HCT116 (cell line): ENCODE data around the gene CTXN1. TPM values are rescaled to one million over a fixed set of nuclear protein-coding genes. Genes with fewer than 3 reads are reported as not detected.

Source experiments
- ATAC-seq: fragments of 200-7000 bp; cut with Tn5 transposase; 2 replicates; pipeline ENCODE4 v1.9.1; 2020; ENCODE audit warnings: mild to moderate bottlenecking, moderate library complexity
- BruUV-seq: library from RNA; stranded (reverse); fragments of 400-500 nt; replicated peaks from 2 replicates; lab custom pipeline; 2021; lab: Mats Ljungman, UMichigan
- CTCF ChIA-PET: fragments of 300-600 bp; sonication (Branson Sonifier 250); formaldehyde crosslinking; loops from one replicate; lab custom pipeline; 2021; ENCODE audit warnings: antibody characterized with exemption; lab: Charles Lee
- POLR2A ChIA-PET: fragments of 300-600, 350-600 bp; sonication (Branson Sonifier 250); formaldehyde crosslinking; loops from one replicate; lab custom pipeline; 2021; ENCODE audit warnings: antibody characterized with exemption; lab: Charles Lee
- RAD21 ChIA-PET, 2 experiments: fragments of 300-600 bp; sonication (Branson Sonifier 250); formaldehyde crosslinking; loops; one replicate each; lab custom pipeline; 2023; ENCODE audit warnings: low total read pairs in 2 of 2; ENCODE audit not compliant: uncharacterized antibody in 2 of 2, unreplicated experiment in 2 of 2, low non-redundant PET in 1 of 2; lab: Charles Lee
- DNase-seq: peaks from one replicate; pipeline ENCODE4 v3.0.0-alpha.2; 2010; ENCODE audit warnings: low read depth, low spot score
- H2AFZ ChIP-seq: fragments of 200-600 bp; shearing (Covaris generic), sonication (generic); 2 replicates; pipeline ENCODE4 v1.6.1; 2017; ENCODE audit warnings: low read depth, mixed run types, mixed read lengths, antibody characterized with exemption, low read length; ENCODE audit not compliant: poor library complexity, severe bottlenecking
- H3K27ac ChIP-seq: 2 replicates; pipeline ENCODE4 v1.5.1; 2012; ENCODE audit warnings: low read depth, low read length
- H3K27me3 ChIP-seq: fragments of 200-600 bp; sonication (generic); 2 replicates; pipeline ENCODE4 v1.6.1; 2016; ENCODE audit warnings: mixed run types, low read length, mixed read lengths; ENCODE audit not compliant: insufficient read depth
- H3K36me3 ChIP-seq, 2 experiments: fragments of 200-500 bp in 1 of 2; fragments of 200-600 bp in 1 of 2; sonication (Bioruptor generic) in 1 of 2; sonication (generic) in 1 of 2; 2 replicates each; pipeline versions ENCODE4 v1.5.1 to v1.6.1; 2014 to 2016; ENCODE audit warnings: low read length in 2 of 2, inconsistent platforms in 1 of 2, mixed read lengths in 1 of 2, mixed run types in 1 of 2; ENCODE audit not compliant: insufficient read depth in 2 of 2, control insufficient read depth in 1 of 2
- H3K4me1 ChIP-seq, 2 experiments: fragments of 200-600 bp in 1 of 2; sonication (generic) in 1 of 2; 2 replicates each; pipeline versions ENCODE4 v1.5.1 to v1.6.1; 2012 to 2017; ENCODE audit warnings: low read length in 2 of 2, inconsistent platforms in 1 of 2, mild to moderate bottlenecking in 1 of 2, mixed read lengths in 1 of 2, mixed run types in 1 of 2, moderate library complexity in 1 of 2; ENCODE audit not compliant: insufficient read depth in 2 of 2, control insufficient read depth in 1 of 2
- H3K4me2 ChIP-seq: fragments of 200-600 bp; sonication (generic); 2 replicates; pipeline ENCODE4 v1.6.1; 2017; ENCODE audit warnings: mixed run types, low read length, mixed read lengths
- H3K4me3 ChIP-seq, 2 experiments: fragments of 200-600 bp in 1 of 2; sonication (generic) in 1 of 2; replicated peaks in 1 of 2; 2 replicates each; pipeline ENCODE4 v1.5.1; 2011 to 2016; ENCODE audit warnings: low read length in 2 of 2, control low read depth in 1 of 2, low read depth in 1 of 2, mild to moderate bottlenecking in 1 of 2, mixed read lengths in 1 of 2, mixed run types in 1 of 2
- H3K79me2 ChIP-seq: fragments of 200-600 bp; sonication (generic); 2 replicates; pipeline ENCODE4 v1.6.1; 2017; ENCODE audit warnings: mild to moderate bottlenecking, mixed run types, low read length, moderate library complexity, mixed read lengths; ENCODE audit not compliant: insufficient read depth
- H3K9ac ChIP-seq: fragments of 200-600 bp; sonication (generic); 2 replicates; pipeline ENCODE4 v1.6.1; 2016; ENCODE audit warnings: low read length, mixed read lengths
- H3K9me2 ChIP-seq: fragments of 200-600 bp; sonication (generic), shearing (Covaris generic); 2 replicates; pipeline ENCODE4 v1.6.1; 2017; ENCODE audit warnings: mixed run types, mild to moderate bottlenecking, moderate library complexity; ENCODE audit not compliant: insufficient read depth
- H3K9me3 ChIP-seq, 2 experiments: fragments of 200-500 bp in 1 of 2; fragments of 200-600 bp in 1 of 2; sonication (Bioruptor generic) in 1 of 2; sonication (generic) in 1 of 2; 2 replicates each; pipeline ENCODE4 v1.6.1; 2014 to 2017; ENCODE audit warnings: low read length in 2 of 2, mixed read lengths in 2 of 2, inconsistent platforms in 1 of 2, low read depth in 1 of 2, mild to moderate bottlenecking in 1 of 2, mixed run types in 1 of 2, moderate library complexity in 1 of 2; ENCODE audit not compliant: control insufficient read depth in 1 of 2, insufficient read depth in 1 of 2
- H4K20me1 ChIP-seq: fragments of 200-600 bp; sonication (generic), shearing (Covaris generic); 2 replicates; pipeline ENCODE4 v1.6.1; 2017; ENCODE audit warnings: mixed run types, mild to moderate bottlenecking, moderate library complexity; ENCODE audit not compliant: insufficient read depth
- CBX3 ChIP-seq: IDR thresholded peaks from 2 replicates; pipeline ENCODE4 v1.6.1; 2012; ENCODE audit warnings: low read depth
- CEBPB ChIP-seq: IDR thresholded peaks from 2 replicates; pipeline ENCODE4 v1.6.1; 2012; ENCODE audit warnings: low read depth
- EGR1 ChIP-seq: IDR thresholded peaks from 2 replicates; pipeline ENCODE4 v1.6.1; 2012; ENCODE audit warnings: low read depth
- ELF1 ChIP-seq: IDR thresholded peaks from 2 replicates; pipeline ENCODE4 v1.6.1; 2012; ENCODE audit warnings: low read depth, borderline replicate concordance
- EZH2 ChIP-seq: fragments of 200-600 bp; sonication (generic); IDR thresholded peaks from 2 replicates; pipeline ENCODE4 v1.6.1; 2017; ENCODE audit warnings: antibody characterized with exemption, mixed run types
- FOSL1 ChIP-seq: IDR thresholded peaks from 2 replicates; pipeline ENCODE4 v1.6.1; 2012; ENCODE audit warnings: low read depth
- JUND ChIP-seq: IDR thresholded peaks from 2 replicates; pipeline ENCODE4 v1.6.1; 2012
- POLR2A ChIP-seq: IDR thresholded peaks from 2 replicates; pipeline ENCODE4 v1.7.0; 2011; ENCODE audit warnings: borderline replicate concordance; ENCODE audit not compliant: insufficient read depth, insufficient read length; ENCODE audit errors: extremely low read depth
- POLR2AphosphoS5 ChIP-seq: IDR thresholded peaks from 2 replicates; pipeline ENCODE4 v1.6.1; 2011; ENCODE audit warnings: mild to moderate bottlenecking, low read depth, low read length, moderate library complexity
- RAD21 ChIP-seq: IDR thresholded peaks from 2 replicates; pipeline ENCODE4 v1.6.1; 2012; ENCODE audit warnings: low read depth, mild to moderate bottlenecking
- SIN3A ChIP-seq: IDR thresholded peaks from 2 replicates; pipeline ENCODE4 v1.6.1; 2012; ENCODE audit warnings: low read depth
- SP1 ChIP-seq: IDR thresholded peaks from 2 replicates; pipeline ENCODE4 v1.6.1; 2012; ENCODE audit warnings: low read depth
- SRF ChIP-seq: IDR thresholded peaks from 2 replicates; pipeline ENCODE4 v1.6.1; 2012; ENCODE audit warnings: low read depth
- TCF7L2 ChIP-seq: IDR thresholded peaks from 2 replicates; pipeline ENCODE4 v1.7.0; 2011; ENCODE audit warnings: borderline replicate concordance, inconsistent platforms; ENCODE audit not compliant: insufficient read depth, insufficient read length; ENCODE audit errors: extremely low read depth
- YY1 ChIP-seq: IDR thresholded peaks from 2 replicates; pipeline ENCODE4 v1.6.1; 2011; ENCODE audit warnings: low read length, low read depth, moderate library complexity, mild to moderate bottlenecking; ENCODE audit not compliant: insufficient replicate concordance; ENCODE audit errors: extremely low read depth
- ZBTB33 ChIP-seq: IDR thresholded peaks from 2 replicates; pipeline ENCODE4 v1.6.1; 2011; ENCODE audit warnings: mild to moderate bottlenecking, low read length, moderate library complexity; ENCODE audit not compliant: insufficient replicate concordance; ENCODE audit errors: extremely low read depth
- ZNF274 ChIP-seq: fragments of 200-500 bp; sonication (Bioruptor generic); IDR thresholded peaks from 2 replicates; pipeline ENCODE4 v1.6.1; 2014; ENCODE audit warnings: mild to moderate bottlenecking, low read depth, low read length, inconsistent platforms
- intact Hi-C: fragments of 100-400 bp; cut with micrococcal nuclease; formaldehyde crosslinking; loops from 2 replicates; pipeline ENCODE4 v1.10.0; 2022
- total RNA-seq: library from RNA; stranded (reverse); gene quantifications from one replicate; pipeline ENCODE4 v1.2.1, GENCODE V29; 2021; ENCODE audit not compliant: unreplicated experiment
- TF ChIP-seq, protein P1 (sequence below): IDR thresholded peaks from 2 replicates; pipeline ENCODE4 v1.6.1; 2012; ENCODE audit warnings: low read depth
- TF ChIP-seq, protein P2 (sequence below): IDR thresholded peaks from 2 replicates; pipeline ENCODE4 v1.6.1; 2012
- TF ChIP-seq, protein P3 (sequence below): IDR thresholded peaks from 2 replicates; pipeline ENCODE4 v1.6.1; 2012

Gene CTXN1
- total RNA-seq, 1 experiment from 2014 or later = 56.0 TPM

DNA sequence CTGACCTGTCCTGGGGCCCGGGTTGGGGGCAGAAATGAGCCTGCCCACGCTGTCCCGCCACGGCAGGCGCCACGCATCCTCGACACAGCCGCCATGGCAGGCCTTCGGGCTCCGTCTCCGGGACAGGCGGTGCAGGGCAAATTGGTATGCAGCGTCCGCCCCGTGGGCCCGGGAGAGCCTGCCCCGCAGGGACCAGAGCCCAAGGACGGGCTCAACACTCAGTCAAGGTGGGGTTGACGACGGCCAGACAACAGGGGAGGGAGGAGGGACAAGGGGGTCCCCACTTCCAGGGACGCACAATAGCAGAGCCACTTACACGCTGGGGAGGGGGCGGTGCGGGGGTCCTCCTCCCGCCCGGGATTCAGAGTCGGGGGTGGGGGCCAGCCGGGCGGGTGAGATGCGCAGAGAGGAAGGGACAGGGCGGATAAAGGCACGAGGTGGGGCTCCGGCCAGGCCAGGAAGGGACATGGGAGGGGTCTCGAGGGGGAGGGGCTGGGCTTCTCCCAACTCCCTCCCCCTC, 1.2 kb downstream of the CTXN1 start:
- H3K79me2 ChIP-seq = no peaks in the 10 kb centered on the region; the same call in 1 of the 2 replicates
- H2AFZ ChIP-seq = no peak overlapping the region
- ATAC-seq (no peak), DNase-seq (no peak)
- peaks cover 0 to 12% of the 10 kb centered on the region in 2 experiments; a peak in 3 of 4 replicates for H3K36me3 ChIP-seq
- peak overlapping the region in 1 of 2 experiments; percentile 50; a peak in 3 of 4 replicates for H3K4me3 ChIP-seq
- no peak for TF ChIP-seq ZBTB33
- TF ChIP-seq SP1 = no peak
- TF ChIP-seq JUND = no peak
- TF ChIP-seq, protein P1, sequence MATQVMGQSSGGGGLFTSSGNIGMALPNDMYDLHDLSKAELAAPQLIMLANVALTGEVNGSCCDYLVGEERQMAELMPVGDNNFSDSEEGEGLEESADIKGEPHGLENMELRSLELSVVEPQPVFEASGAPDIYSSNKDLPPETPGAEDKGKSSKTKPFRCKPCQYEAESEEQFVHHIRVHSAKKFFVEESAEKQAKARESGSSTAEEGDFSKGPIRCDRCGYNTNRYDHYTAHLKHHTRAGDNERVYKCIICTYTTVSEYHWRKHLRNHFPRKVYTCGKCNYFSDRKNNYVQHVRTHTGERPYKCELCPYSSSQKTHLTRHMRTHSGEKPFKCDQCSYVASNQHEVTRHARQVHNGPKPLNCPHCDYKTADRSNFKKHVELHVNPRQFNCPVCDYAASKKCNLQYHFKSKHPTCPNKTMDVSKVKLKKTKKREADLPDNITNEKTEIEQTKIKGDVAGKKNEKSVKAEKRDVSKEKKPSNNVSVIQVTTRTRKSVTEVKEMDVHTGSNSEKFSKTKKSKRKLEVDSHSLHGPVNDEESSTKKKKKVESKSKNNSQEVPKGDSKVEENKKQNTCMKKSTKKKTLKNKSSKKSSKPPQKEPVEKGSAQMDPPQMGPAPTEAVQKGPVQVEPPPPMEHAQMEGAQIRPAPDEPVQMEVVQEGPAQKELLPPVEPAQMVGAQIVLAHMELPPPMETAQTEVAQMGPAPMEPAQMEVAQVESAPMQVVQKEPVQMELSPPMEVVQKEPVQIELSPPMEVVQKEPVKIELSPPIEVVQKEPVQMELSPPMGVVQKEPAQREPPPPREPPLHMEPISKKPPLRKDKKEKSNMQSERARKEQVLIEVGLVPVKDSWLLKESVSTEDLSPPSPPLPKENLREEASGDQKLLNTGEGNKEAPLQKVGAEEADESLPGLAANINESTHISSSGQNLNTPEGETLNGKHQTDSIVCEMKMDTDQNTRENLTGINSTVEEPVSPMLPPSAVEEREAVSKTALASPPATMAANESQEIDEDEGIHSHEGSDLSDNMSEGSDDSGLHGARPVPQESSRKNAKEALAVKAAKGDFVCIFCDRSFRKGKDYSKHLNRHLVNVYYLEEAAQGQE = no peak
- TF ChIP-seq POLR2AphosphoS5 = no peak
- no peak for TF ChIP-seq CEBPB
- no peak for TF ChIP-seq RAD21
- no peak for TF ChIP-seq POLR2A
- no peak for TF ChIP-seq EGR1
- TF ChIP-seq, protein P2, sequence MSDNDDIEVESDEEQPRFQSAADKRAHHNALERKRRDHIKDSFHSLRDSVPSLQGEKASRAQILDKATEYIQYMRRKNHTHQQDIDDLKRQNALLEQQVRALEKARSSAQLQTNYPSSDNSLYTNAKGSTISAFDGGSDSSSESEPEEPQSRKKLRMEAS = no peak
- TF ChIP-seq ZNF274 = no peak
- no peak for TF ChIP-seq ELF1
- TF ChIP-seq TCF7L2 = no peak
- TF ChIP-seq EZH2 = no peak
- TF ChIP-seq SRF = no peak
- TF ChIP-seq, protein P3, sequence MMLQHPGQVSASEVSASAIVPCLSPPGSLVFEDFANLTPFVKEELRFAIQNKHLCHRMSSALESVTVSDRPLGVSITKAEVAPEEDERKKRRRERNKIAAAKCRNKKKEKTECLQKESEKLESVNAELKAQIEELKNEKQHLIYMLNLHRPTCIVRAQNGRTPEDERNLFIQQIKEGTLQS = no peak
- TF ChIP-seq FOSL1 = no peak
- no peak for TF ChIP-seq SIN3A
- no peak for TF ChIP-seq CBX3
- no peak for TF ChIP-seq YY1
- no peaks in the 10 kb centered on the region for H3K9me2 ChIP-seq
- H3K27me3 ChIP-seq = no peaks in the 10 kb centered on the region
- ChIA-PET RAD21 (no interaction called here), POLR2A (no interaction called here), CTCF (no interaction called here)
- no TSS peak for BruUV-seq
- H3K9ac ChIP-seq = peak overlapping the region; percentile 56; the same call in 1 of the 2 replicates
- intact Hi-C loops = loop anchor here (5.0 kb wide), 1 partner anchor 72 kb away; no protein-coding TSS in a partner anchor
- peak overlapping the region; percentile 71; the same call in 1 of the 2 replicates for H3K27ac ChIP-seq
- H3K4me1 ChIP-seq = peaks cover 24 to 53% of the 10 kb centered on the region in 2 experiments
- H3K9me3 ChIP-seq = no peaks in the 10 kb centered on the region
- H4K20me1 ChIP-seq = no peaks in the 10 kb centered on the region
- peak overlapping the region; percentile 69 for H3K4me2 ChIP-seq
